ENCODE measurements around the gene FBXL15. TPM values are rescaled to one million over a fixed set of nuclear protein-coding genes. Genes with fewer than 3 reads are reported as not detected.

Gene FBXL15
- total and polyA plus RNA-seq, 2 of the 13 experiments (the other 11 are each of a cell fraction or from before 2014, with no cell fraction given), result 4.3 to 8.3 TPM

- peak; percentile 10; the same call in 1 of the 2 replicates for TF ChIP-seq TBX3 (IDR thresholded peaks at IDR 0.05; ENCODE audit: borderline replicate concordance)
- TF ChIP-seq ZFP90 (CRISPR knock-in tag; IDR thresholded peaks at IDR 0.05; ENCODE audit: borderline replicate concordance), result peak; percentile 72
- 0 out of 2 replicates have a peak, but pooled peaks have one; percentile 23 for TF ChIP-seq FOXP4 (CRISPR knock-in tag; IDR thresholded peaks at IDR 0.05)
- TF ChIP-seq E2F1 (CRISPR knock-in tag; IDR thresholded peaks at IDR 0.05), result peak; percentile 78
- TF ChIP-seq HNF1B (CRISPR knock-in tag; IDR thresholded peaks at IDR 0.05), result peak; percentile 15; the same call in 1 of the 2 replicates
- TF ChIP-seq ZNF343 (CRISPR knock-in tag; IDR thresholded peaks at IDR 0.05), result 0 out of 2 replicates have a peak, but pooled peaks have one; percentile 43
- TF ChIP-seq ZZZ3 (CRISPR knock-in tag; IDR thresholded peaks at IDR 0.05; ENCODE audit: borderline replicate concordance), result no peak; the same call in 1 of the 2 replicates
- TF ChIP-seq KMT2A (CRISPR knock-in tag; IDR thresholded peaks at IDR 0.05), result no peak
- TF ChIP-seq GFI1 (CRISPR knock-in tag; IDR thresholded peaks at IDR 0.05; ENCODE audit: borderline replicate concordance), result peak; percentile 54; the same call in 1 of the 2 replicates
- TF ChIP-seq ZNF709 (CRISPR knock-in tag; IDR thresholded peaks at IDR 0.05), result peak; percentile 38; the same call in 1 of the 2 replicates
- 0 out of 2 replicates have a peak, but pooled peaks have one; percentile 22 for TF ChIP-seq ZNF556 (CRISPR knock-in tag; IDR thresholded peaks at IDR 0.05; ENCODE audit: borderline replicate concordance)
- TF ChIP-seq PHF21A (CRISPR knock-in tag; IDR thresholded peaks at IDR 0.05), result peak; percentile 96
- 0 out of 2 replicates have a peak, but pooled peaks have one; percentile 63 for TF ChIP-seq FOXC1 (CRISPR knock-in tag; IDR thresholded peaks at IDR 0.05; ENCODE audit: borderline replicate concordance)
- TF ChIP-seq PCBP2 (optimal IDR thresholded peaks at IDR 0.05; ENCODE audit: low read depth, low read length, poor library complexity, severe bottlenecking), result no peak
- TF ChIP-seq FOSL1 (CRISPR knock-in tag; IDR thresholded peaks at IDR 0.05; ENCODE audit: borderline replicate concordance), result 0 out of 2 replicates have a peak, but pooled peaks have one; percentile 27
- TF ChIP-seq ZFY (CRISPR knock-in tag; IDR thresholded peaks at IDR 0.05), result peak; percentile 46; the same call in 1 of the 2 replicates
- no peak for TF ChIP-seq PCBP1 (IDR thresholded peaks at IDR 0.05; ENCODE audit: borderline replicate concordance, low read depth, low read length)
- peak; percentile 29; the same call in 1 of the 2 replicates for TF ChIP-seq TFDP1 (CRISPR knock-in tag; IDR thresholded peaks at IDR 0.05; ENCODE audit: borderline replicate concordance)
- TF ChIP-seq RCOR2 (CRISPR knock-in tag; IDR thresholded peaks at IDR 0.05), result no peak
- no peak for TF ChIP-seq EP300 (IDR thresholded peaks at IDR 0.05; ENCODE audit: low read depth in 2 of 2, low read length in 2 of 2)
- TF ChIP-seq EP300 (CRISPR knock-in tag; IDR thresholded peaks at IDR 0.05; ENCODE audit: borderline replicate concordance), result no peak
- TF ChIP-seq HNRNPL (IDR thresholded peaks at IDR 0.05; ENCODE audit: low read depth, low read length), result no peak
- no peak for TF ChIP-seq RXRB (CRISPR knock-in tag; IDR thresholded peaks at IDR 0.05; ENCODE audit: borderline replicate concordance)
Observed at GRCh38 chr10:102394079-102394800, 26.4 kb upstream of the FBXL15 start (continued).

Data from HepG2 (cell line).